ENCODE data around the gene FCGR2B.
"Not testable (repeated sequence)": the region's sequence is repeated elsewhere in the genome, so short reads cannot be mapped to it uniquely, and the experiment has no call there.

- not testable (repeated sequence) for TF ChIP-seq POLR2A, CTCF, POLR2AphosphoS5 (IDR thresholded peaks at IDR 0.05)
These were observed 35.4 kb downstream of the FCGR2B start for GRCh38 chr1:161698302-161698701.
